ENCODE measurements around the gene GRM7.

DNA sequence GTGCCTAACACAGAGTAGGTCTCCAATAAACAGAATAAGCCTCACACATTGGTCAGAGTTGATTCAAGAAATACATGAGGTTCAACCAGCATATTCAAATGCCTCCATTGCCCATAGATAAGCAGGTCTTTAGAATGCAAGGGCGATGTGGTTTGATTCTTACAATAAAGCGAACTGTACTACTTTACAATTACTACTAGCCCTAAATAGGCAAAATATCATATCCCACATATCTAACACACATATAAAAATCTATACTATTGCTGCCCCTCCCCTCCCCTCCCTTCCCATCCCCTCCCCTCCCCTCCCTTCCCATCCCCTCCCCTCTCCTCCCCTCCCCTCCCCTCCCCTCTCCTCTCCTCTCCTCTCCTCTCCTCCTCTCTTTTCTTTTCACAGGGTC lies 6.7 kb upstream of the GRM7 start:
- TF ChIP-seq FOXP1 (CRISPR knock-in tag; IDR thresholded peaks at IDR 0.05) (no peak), BRF1 (IDR thresholded peaks at IDR 0.05; ENCODE audit: borderline replicate concordance, extremely low read depth, insufficient read length) (no peak), MTA2 (IDR thresholded peaks at IDR 0.05; ENCODE audit: low read depth) (no peak), NR2C2 (CRISPR knock-in tag; IDR thresholded peaks at IDR 0.05) (no peak), NR2C2 (tag; IDR thresholded peaks at IDR 0.05) (no peak), CEBPB (tag; IDR thresholded peaks at IDR 0.05) (no peak), FOXA3 (CRISPR knock-in tag; conservative IDR thresholded peaks at IDR 0.05 in 1 of 2, IDR thresholded peaks at IDR 0.05 in 1 of 2) (no peak), GTF2F1 (IDR thresholded peaks at IDR 0.05; ENCODE audit: low read depth, low read length) (no peak), KAT7 (CRISPR knock-in tag; IDR thresholded peaks at IDR 0.05; ENCODE audit: borderline replicate concordance) (no peak), RHOXF2B (CRISPR knock-in tag; conservative IDR thresholded peaks at IDR 0.05) (no peak)
- TF ChIP-seq, protein P1, sequence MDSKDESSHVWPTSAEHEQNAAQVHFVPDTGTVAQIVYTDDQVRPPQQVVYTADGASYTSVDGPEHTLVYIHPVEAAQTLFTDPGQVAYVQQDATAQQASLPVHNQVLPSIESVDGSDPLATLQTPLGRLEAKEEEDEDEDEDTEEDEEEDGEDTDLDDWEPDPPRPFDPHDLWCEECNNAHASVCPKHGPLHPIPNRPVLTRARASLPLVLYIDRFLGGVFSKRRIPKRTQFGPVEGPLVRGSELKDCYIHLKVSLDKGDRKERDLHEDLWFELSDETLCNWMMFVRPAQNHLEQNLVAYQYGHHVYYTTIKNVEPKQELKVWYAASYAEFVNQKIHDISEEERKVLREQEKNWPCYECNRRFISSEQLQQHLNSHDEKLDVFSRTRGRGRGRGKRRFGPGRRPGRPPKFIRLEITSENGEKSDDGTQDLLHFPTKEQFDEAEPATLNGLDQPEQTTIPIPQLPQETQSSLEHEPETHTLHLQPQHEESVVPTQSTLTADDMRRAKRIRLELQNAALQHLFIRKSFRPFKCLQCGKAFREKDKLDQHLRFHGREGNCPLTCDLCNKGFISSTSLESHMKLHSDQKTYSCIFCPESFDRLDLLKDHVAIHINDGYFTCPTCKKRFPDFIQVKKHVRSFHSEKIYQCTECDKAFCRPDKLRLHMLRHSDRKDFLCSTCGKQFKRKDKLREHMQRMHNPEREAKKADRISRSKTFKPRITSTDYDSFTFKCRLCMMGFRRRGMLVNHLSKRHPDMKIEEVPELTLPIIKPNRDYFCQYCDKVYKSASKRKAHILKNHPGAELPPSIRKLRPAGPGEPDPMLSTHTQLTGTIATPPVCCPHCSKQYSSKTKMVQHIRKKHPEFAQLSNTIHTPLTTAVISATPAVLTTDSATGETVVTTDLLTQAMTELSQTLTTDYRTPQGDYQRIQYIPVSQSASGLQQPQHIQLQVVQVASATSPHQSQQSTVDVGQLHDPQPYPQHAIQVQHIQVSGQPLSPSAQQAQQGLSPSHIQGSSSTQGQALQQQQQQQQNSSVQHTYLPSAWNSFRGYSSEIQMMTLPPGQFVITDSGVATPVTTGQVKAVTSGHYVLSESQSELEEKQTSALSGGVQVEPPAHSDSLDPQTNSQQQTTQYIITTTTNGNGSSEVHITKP (IDR thresholded peaks at IDR 0.05; ENCODE audit: partially characterized antibody): no peak
- TF ChIP-seq, protein P2, sequence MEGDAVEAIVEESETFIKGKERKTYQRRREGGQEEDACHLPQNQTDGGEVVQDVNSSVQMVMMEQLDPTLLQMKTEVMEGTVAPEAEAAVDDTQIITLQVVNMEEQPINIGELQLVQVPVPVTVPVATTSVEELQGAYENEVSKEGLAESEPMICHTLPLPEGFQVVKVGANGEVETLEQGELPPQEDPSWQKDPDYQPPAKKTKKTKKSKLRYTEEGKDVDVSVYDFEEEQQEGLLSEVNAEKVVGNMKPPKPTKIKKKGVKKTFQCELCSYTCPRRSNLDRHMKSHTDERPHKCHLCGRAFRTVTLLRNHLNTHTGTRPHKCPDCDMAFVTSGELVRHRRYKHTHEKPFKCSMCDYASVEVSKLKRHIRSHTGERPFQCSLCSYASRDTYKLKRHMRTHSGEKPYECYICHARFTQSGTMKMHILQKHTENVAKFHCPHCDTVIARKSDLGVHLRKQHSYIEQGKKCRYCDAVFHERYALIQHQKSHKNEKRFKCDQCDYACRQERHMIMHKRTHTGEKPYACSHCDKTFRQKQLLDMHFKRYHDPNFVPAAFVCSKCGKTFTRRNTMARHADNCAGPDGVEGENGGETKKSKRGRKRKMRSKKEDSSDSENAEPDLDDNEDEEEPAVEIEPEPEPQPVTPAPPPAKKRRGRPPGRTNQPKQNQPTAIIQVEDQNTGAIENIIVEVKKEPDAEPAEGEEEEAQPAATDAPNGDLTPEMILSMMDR (IDR thresholded peaks at IDR 0.05 in 2 of 3, conservative IDR thresholded peaks at IDR 0.05 in 1 of 3; ENCODE audit: insufficient read depth in 2 of 3, low read depth in 1 of 3, low read length in 3 of 3): no peak
- TF ChIP-seq, protein P3, sequence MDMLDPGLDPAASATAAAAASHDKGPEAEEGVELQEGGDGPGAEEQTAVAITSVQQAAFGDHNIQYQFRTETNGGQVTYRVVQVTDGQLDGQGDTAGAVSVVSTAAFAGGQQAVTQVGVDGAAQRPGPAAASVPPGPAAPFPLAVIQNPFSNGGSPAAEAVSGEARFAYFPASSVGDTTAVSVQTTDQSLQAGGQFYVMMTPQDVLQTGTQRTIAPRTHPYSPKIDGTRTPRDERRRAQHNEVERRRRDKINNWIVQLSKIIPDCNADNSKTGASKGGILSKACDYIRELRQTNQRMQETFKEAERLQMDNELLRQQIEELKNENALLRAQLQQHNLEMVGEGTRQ (CRISPR knock-in tag; IDR thresholded peaks at IDR 0.05): no peak

All from K562 (cell line).